ENCODE measurements around the gene GLRX5. TPM values are rescaled to one million over a fixed set of nuclear protein-coding genes. Genes with fewer than 3 reads are reported as not detected.
A peak's percentile ranks its signal among the peaks of the same experiment; 100 is the strongest.

GLRX5 gene
- total RNA-seq, 2 donors from 2014 or later = 59.7 to 78.1 TPM

DNA sequence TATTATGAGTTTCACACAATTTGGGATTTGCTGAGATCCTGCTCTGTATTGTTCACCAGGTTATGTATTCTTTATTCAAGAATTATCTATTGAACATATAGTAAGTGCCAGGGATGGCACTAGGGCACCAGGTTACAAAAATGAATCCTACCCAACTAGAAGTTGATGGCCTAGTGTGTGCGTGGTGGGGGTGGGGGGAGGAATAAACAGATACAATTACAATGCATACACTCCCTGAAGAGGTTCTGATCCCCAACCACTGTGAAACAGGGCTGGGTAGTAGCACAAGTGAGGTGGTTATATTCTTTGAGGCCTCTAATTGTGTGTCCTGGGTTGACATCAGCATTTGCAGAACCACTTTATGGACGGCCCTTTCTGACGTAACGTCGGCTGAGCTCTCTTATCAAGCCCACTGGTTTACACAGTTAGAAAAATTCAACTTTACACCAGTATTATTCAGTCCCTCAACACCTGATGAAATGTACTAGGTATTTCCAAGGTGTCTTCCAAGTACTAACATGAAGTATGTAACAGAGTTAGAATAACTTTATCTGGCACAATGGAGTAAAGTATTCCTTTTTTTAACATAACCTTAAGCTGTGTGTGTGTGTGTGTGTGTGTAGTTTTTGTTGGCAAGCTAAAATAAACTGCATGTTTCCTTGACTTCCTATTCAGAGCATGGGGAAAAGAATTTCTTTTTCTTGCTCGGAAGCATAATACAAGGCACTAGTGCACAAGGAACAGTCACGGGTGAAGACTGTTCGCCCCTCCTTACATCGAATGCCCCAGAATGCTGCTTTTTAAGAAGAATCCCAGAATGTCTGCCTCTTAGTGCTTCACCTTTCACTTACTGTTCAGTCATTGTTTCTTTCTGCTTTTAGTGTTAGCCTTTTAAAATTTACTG is 8.1 kb upstream of the GLRX5 start:
- ATAC-seq (peak; percentile 28 to 60), DNase-seq (peak; percentile 51)
- intact Hi-C loops (cut with DNase I) = loop anchor here (1.0 to 5.0 kb wide), 2 partner anchors 84 kb away; no protein-coding TSS in a partner anchor

DNA sequence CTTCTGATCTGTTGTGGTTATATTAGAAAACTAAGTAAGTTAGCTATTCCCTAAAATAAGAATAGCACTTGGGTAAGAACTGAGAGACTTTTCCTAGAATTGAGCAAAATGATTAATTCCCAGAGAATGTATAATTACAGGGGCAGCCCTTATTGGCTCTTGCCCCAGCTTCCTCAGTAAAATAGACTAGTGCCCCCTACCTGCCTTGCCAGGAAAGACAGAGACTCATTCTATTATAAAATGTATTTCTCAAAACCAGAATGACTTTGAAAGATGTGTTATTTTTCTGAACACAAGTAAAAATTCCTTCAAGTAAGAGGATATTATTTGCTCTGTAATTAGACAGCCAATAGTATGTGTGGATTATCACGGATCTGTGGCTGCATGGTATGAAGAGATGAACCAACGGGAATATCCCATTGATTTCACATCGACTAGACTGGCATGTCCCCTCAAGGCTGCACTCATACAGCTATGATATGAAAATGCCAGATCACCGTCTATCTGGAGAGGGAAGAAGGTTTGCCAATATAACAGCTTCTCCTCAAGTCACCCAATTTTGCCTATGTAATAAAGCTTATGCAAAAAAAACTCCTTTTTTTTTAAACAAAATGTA is 7.4 kb upstream of the GLRX5 start:
- DNase-seq (peak; percentile 71), ATAC-seq (peak; percentile 67 to 72)
- intact Hi-C loops (cut with DNase I) = loop anchor here (1.0 to 5.0 kb wide), 2 partner anchors 85 kb away; no protein-coding TSS in a partner anchor

DNA sequence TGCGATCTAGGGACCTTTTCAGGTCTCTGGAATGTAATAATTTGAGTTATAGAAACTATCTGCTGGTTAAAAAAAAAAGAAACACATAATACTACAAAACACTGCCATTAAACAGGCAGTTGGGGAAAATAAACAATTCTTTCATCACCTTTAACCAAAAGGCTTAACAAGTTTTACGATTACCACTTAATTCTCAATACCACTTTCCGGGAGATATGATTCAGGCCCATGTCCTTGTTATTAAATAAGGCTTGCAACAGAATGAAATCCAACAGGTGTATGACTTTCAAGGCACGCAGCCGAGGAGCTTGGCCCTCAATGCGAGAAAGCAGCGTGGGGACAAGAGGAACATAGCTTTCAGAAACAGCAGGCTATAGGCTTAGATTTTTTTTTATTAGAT is 5.6 kb upstream of the GLRX5 start:
- intact Hi-C loops (cut with DNase I) = loop anchor here in 1 of 2 donors (5.0 kb wide), 1 partner anchor 87 kb away; no protein-coding TSS in a partner anchor
- ATAC-seq = no peak
- DNase-seq = no peak

DNA sequence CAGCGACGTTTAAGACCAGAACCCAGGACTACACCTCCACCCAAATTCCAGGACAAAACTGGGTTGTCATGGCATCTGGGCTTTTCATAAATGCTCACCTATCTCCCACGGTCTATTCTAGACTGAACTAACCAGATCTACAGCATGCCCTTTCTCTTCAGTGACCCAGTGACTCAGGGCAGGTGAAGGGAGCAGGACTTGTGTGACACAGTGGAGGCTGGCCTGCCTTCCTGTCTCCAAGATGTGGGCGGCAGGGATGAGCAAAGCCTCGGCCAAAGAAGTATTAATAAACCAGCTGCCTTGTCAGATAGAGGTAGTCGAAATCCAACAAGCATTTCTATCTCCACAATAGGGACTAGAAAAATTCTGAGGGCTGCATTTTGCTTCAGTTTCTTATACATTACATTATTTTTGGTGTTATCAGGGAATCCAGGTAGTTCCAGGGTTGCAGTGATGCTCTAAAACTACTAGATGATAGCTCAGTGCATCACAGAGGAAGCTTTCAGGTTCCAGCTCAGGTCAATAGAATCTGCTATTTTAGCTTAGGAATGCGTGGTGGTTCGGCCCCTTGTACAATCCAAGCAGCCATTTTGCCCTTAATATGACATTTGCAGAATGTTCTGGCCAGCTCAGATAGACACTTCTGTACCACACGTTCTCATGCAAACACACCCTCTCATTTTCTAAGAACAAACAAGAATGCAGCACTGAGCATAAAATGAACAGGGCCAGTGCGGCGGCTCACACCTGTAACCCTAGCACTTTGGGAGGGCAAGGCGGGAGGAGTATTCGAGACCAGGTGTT is 4.2 kb upstream of the GLRX5 start:
- no peak for ATAC-seq
- intact Hi-C loops (cut with DNase I) = no loop called here
- DNase-seq = no peak

DNA sequence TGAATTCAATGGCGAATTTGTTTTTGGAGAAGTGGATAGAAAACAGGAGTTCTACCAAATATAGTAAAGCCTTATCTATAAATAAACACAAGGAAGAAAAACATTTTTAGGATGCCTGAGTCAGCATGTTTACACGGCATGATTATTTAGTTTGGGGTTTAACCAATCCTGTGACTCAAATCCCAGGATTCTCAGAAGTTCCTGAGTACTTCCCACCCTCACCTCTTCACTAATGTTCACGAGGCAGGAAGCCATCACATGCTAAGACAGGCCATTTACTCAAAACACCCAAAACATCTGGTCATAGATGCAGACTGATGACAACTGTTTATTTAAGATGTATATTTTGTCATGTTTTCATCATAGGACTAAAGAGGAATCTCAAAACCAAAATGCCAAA is 3.4 kb upstream of the GLRX5 start:
- ATAC-seq = no peak
- intact Hi-C loops (cut with DNase I) = no loop called here

DNA sequence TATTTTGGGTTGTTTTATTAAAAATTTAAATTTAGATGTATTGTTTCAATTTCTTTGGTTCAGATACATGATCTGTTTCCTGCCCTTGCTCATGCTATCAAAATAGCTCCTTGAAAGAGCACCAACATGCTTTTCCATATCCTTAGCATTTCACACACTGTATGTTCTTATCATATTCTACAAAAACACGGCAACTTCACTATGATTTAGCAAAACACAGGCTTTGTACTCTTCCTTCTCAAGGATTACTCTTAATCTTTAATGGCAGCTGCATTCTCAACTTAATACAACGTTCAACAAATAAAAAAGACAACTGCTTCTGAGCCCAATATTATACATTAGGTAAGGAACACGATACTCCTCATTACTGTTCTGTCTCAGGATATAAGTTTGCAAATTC is 2.9 kb upstream of the GLRX5 start:
- ATAC-seq (no peak), DNase-seq (no peak)
- intact Hi-C loops (cut with DNase I) = no loop called here

More for the DNA sequence above, 3.4 kb upstream of the GLRX5 start:
- no peak for DNase-seq

DNA sequence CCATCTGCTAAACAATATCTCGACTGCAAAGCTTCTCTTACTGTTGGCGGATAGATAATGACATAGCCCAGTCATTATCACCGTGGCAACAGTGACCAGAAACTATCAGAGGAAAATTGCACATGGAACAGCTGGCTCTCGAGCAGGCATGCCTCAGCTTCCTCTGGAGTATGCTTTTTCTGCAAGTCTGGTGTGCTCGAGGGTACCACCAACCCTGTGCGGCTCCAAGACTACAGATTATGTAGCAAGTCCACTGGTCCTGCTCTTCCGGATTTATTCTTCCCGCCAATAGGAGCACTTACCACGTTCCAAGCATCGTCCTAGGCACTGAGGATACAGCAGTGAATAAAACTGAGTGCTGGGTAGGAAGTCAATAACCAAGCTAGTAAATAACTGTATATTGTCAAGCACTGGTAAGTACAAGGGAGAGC is 1.4 kb upstream of the GLRX5 start:
- intact Hi-C loops (cut with DNase I) = no loop called here
- ATAC-seq (no peak), DNase-seq (no peak)

DNA sequence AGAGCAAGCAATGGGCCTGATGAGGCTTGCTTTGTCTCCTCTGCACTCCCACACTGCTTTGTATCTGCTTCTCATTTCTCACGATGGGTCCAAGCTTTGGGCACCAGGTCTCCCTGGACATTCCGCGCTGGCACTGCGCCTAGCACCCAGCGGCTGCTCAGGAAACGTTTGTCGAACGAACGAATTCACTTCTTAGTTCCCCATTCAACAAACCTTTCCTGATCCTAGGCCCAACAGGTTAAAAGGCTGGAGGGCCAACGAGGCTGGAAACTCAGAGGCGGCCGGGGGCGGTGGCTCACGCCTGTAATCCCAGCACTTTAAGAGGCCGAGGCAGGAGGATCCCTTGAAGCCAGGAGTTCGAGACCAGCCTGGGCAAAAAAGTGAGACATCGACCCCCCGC is 1.0 kb upstream of the GLRX5 start:
- no peak for DNase-seq
- intact Hi-C loops (cut with DNase I) = no loop called here
- no peak for ATAC-seq

DNA sequence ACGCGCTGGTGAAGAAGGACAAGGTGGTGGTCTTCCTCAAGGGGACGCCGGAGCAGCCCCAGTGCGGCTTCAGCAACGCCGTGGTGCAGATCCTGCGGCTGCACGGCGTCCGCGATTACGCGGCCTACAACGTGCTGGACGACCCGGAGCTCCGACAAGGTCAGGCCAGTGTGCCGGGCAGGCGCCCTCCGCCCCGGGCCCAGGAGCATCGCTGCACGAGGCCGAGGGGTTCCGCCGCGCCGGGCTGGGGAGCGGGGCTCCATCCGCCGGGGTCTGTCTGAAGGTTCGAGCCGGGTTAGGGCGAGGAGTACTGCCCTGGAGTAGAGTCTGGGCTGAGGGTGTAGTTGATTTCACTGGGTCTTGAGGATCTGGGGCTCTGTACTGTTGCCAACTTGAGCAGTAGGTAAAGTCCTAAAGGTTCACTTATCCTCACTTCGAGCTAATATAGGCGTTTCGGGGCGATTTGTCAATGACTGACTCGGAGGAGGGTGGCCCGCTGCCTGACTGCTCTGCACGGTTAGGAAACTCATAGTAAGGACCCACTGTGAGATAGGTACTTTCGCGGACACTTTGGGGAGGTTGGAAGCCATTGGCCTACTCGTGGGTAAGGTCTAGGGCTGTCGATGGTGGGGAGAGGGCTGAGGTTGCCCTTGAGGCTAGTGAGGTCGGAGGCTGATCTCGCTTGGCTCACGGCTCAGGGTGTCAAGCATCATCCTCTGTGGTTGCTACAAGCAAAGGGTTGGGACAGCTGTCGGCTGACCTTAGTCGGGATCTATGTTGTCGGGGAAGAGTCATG is 574 bp downstream of the GLRX5 start:
- DNase-seq (no peak), ATAC-seq (no peak)
- intact Hi-C loops (cut with DNase I) = no loop called here

DNA sequence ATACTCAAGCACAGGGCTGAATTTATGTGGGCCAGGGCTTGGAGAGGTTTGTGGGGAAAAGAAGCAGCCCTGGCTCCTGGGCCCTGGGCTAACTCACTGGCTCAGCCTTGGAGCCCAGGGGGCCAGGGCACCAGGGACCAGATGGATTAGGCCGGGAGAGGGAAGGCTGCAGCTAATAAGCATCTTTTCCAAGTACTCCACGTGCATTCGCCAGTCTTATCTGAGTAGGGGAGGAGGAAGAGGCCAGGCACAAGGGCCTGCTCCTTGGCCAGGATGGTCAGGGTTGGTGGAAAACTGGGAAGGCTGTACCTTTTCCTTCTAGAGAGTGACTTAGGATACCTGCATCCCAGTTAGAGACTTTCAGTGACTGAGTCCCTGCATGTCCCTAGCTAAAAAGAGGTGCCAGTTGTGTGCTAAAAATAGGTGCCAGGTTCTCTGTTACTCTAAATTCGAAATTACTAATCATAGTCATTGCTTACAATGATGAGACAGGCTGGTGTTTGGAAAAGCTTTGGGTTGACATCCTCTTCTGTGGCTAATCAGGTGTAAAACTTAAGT is 1.3 kb downstream of the GLRX5 start:
- intact Hi-C loops (cut with DNase I) = no loop called here
- DNase-seq (no peak), ATAC-seq (no peak)

DNA sequence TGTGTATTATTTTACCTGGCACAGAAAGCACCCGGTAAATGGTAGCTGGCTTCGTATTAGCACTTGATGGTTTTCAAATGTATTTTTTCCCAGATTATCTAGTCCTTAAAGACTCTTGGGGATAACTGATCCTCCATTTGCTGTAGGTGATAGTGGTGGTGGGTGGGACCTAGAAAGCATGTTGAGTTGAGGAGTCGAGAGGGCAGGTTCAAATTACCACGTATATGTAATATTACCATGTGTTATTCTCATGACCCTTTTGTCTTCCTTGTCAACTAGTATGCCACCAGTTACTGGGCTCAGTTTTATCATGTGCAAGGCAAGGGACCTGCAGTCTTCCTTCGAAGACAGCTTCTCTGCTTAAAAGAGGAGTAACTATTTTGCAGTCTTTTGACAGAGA is 1.8 kb downstream of the GLRX5 start:
- intact Hi-C loops (cut with DNase I) = no loop called here
- no peak for DNase-seq
- ATAC-seq = no peak

DNA sequence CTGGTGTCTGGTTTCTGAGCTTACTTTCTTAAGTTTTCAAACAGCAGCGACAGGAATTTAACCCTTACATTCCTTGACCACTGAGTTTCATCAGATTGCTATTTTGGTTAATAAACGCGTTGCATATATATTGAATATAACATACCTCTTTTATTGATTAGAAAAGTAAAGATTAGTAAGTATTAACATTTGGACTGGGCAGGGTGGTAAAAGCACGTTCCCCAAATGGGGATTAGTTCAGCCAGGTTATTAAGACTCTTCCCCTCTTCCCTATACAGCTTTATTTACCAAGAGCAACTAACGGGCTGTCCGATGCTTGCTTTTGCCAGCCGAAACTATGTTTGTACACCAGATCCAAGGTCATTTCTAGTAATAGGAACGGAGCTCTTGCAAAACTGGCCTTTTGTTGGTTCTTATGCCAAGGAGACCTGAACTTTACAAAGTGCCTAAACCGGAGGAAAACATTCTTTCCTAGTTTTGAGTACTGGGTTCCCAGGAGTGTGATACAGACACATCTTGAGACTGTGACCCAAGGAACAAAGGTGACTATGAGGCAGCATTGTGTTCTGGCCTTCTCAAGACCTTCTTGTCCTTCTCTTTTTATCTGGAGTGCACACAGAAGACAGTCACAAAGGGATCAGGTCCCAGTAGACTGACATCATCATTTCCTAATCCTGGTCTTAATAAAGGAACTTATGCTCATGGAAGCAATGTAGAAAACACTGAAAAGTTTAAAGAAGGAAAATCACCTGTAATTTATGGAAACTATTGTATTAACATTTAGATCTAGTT is 2.6 kb downstream of the GLRX5 start:
- ATAC-seq = no peak
- no peak for DNase-seq
- intact Hi-C loops (cut with DNase I) = no loop called here

DNA sequence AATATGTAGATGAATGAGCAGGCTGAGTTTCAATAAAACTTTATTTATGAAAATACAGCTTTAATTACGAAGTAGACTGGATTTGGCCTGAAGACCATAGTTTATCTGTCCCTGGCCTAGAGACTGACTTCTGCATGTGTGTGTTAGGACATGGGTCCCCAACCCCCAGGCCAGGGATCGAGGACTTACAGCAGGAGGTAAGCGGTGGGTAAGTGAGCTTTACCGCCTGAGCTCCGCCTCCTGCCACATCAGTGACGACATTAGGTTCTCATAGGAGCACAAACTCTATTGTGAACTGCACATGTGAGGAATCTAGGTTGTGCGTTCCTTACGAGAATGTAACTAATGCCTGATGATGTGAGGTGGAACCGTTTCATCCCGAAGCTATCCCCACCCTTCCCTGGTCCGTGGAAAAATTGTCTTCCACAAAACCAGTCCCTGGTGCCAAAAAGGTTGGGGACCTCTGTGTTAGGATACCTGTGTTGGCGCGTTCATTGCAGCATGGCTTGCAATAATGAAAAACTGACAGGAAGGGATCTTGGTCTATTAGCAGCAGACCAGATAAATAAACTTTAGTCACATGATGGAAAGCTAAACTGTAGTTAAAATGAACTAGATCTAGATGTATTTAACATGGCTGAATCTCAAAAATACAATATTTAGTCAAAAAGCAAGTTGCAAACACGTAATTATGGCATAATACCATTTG is 4.1 kb downstream of the GLRX5 start:
- ATAC-seq = no peak
- DNase-seq = no peak
- intact Hi-C loops (cut with DNase I) = no loop called here

DNA sequence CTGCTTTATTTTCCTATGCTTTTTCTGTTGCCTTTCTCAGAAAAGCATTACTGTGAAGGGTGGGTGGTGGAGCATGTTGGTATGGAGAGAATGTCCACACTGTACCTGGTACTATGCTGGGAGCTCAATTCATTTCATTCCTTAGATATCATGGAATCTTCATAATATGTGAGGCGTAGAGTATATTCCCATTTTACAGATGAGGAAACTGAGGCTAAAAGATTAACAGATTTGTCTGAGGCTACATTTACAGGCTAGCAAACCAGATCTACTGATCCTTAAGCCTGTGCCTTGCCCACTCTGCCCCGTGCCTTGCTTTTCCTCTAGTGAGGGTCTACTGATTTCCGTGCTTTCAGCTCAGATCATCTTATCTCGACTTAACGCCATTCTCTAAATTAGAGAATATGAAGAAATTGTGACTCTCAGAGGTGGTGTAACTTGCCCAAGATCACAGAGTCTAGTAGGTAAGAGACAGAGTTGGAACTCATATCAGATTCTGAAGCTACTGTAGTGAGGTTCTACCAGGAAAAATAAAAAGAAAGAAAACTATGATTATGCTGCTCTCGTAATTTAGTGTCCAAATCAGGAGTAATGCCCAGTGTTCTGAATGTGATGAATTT is 5.5 kb downstream of the GLRX5 start:
- intact Hi-C loops (cut with DNase I) = no loop called here
- DNase-seq = no peak
- ATAC-seq = no peak

DNA sequence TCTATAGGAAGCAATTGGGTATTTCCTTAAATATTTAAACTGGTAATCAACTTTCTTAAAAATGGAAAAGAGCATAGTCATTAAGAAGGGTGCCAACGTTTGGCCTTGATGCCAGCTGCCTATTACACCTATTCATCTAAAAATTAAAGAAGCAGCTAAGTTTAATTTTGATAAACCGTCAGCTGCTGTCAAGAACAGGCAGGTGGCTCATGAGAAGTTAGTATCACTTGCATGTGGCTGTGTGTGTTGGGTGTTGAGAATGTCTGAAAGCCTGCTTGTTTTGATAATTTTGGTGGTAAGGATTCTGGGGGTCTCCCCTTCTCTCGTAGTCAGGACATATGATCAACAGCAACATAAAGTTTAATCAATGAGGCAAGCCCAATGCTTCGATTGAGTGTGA is 6.5 kb downstream of the GLRX5 start:
- intact Hi-C loops (cut with DNase I) = no loop called here
- no peak for DNase-seq
- ATAC-seq = no peak

DNA sequence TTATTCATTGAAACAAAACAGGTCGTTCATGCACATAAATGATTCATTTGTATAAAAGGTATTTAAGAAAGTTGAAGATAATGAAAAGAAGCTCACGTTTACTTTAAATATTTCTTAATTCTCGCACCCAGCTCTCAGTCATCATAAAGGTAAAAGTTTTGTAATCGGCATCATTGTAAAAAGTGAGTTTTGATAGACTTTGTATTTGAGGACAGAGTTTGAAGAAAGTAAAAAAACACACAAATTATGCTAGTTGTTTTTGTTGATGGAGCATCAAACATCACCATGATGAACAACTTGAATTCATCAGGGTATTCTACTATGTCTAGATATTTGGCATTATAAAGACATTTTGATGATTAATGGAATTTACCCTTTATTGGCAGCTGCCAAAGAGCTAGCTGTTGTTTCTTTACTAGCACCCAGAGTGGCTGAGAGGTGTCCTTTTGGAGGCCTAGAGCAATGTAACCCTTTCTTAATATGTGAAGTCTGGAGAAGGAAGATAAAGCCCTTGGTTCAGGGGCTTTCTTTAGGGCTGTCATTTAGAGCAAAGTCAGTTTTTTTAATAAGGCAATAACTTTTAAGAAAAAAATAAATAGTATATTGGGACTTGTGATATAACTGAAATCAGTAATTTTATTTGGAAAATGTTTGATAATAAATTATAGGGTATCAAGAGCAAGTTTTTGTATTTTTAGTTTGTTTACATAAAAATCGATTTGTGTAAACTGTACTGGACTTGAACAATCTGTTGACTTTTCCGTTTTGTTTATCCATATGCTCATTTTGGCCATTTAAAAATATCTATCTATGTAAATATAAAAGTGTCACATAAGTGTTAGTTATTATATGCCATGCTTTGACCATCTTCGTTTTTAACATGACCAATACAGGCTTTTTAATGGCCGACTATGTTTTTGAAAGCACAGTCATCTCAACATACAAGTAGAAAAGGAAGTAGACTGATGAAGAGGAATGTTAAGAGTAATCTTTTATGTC is 7.4 kb downstream of the GLRX5 start:
- no peak for DNase-seq
- intact Hi-C loops (cut with DNase I) = no loop called here
- no peak for ATAC-seq

All from left cardiac atrium (tissue), 4 donors.